ENCODE measurements around the gene UTP25.

- no peak for TF ChIP-seq CTCF (IDR thresholded peaks at IDR 0.05)
- no peak for TF ChIP-seq ZFX (IDR thresholded peaks at IDR 0.05; ENCODE audit: borderline replicate concordance)
These were observed 12.8 kb downstream of the UTP25 start for GRCh38 chr1:209840611-209841010.

All from 22Rv1 (cell line).